HG03457 (cell line): ENCODE results near the gene INCENP.

Experiments used
- ATAC-seq: cut with Tn5 transposase; IDR thresholded peaks from one replicate; pipeline ENCODE4 v1.9.1; 2021; ENCODE audit warnings: moderate number of reproducible peaks; ENCODE audit not compliant: unreplicated experiment

The INCENP gene

GRCh38 chr11:62124186-62125113 is 639 bp downstream of the INCENP start:
- ATAC-seq: no peak

- no peak for ATAC-seq
These were observed 1.5 kb downstream of the INCENP start for GRCh38 chr11:62125316-62125715.

- ATAC-seq: no peak
These were observed 2.1 kb downstream of the INCENP start for GRCh38 chr11:62125881-62126280.

- ATAC-seq: no peak
These were observed 3.6 kb downstream of the INCENP start for GRCh38 chr11:62127426-62127825.

- ATAC-seq: no peak
These were observed 4.3 kb downstream of the INCENP start for GRCh38 chr11:62127941-62128770.

- ATAC-seq: no peak
These were observed 5.0 kb downstream of the INCENP start for GRCh38 chr11:62128835-62129234.

- ATAC-seq: no peak
These were observed 5.9 kb downstream of the INCENP start for GRCh38 chr11:62129590-62130282.

- ATAC-seq: no peak
These were observed 6.7 kb downstream of the INCENP start for GRCh38 chr11:62130283-62131169.

- no peak for ATAC-seq
These were observed 7.3 kb downstream of the INCENP start for GRCh38 chr11:62131170-62131464.

GRCh38 chr11:62132191-62132590 is 8.4 kb downstream of the INCENP start:
- ATAC-seq: no peak

- ATAC-seq: no peak
These were observed 9.0 kb downstream of the INCENP start for GRCh38 chr11:62132689-62133293.

GRCh38 chr11:62133328-62134065 is 9.7 kb downstream of the INCENP start:
- no peak for ATAC-seq

- ATAC-seq: no peak
These were observed 13.6 kb downstream of the INCENP start for GRCh38 chr11:62137276-62137861.

GRCh38 chr11:62137881-62138629 is 14.2 kb downstream of the INCENP start:
- ATAC-seq: no peak

GRCh38 chr11:62138630-62139425 is 15.0 kb downstream of the INCENP start:
- no peak for ATAC-seq

- no peak for ATAC-seq
These were observed 15.9 kb downstream of the INCENP start for GRCh38 chr11:62139526-62140303.
